AML-193 (cell line): ENCODE data around the gene PTK6.
"Not testable (repeated sequence)": the region's sequence is repeated elsewhere in the genome, so short reads cannot be mapped to it uniquely, and the experiment has no call there.

Source experiments
- DNase-seq, 2 experiments: peaks; one replicate each; lab custom pipeline; 2025; lab: John Stamatoyannopoulos, UW

The PTK6 gene

GRCh38 chr20:63529861-63530787 lies 7.1 kb downstream of the PTK6 start:
- no peak for DNase-seq

DNA sequence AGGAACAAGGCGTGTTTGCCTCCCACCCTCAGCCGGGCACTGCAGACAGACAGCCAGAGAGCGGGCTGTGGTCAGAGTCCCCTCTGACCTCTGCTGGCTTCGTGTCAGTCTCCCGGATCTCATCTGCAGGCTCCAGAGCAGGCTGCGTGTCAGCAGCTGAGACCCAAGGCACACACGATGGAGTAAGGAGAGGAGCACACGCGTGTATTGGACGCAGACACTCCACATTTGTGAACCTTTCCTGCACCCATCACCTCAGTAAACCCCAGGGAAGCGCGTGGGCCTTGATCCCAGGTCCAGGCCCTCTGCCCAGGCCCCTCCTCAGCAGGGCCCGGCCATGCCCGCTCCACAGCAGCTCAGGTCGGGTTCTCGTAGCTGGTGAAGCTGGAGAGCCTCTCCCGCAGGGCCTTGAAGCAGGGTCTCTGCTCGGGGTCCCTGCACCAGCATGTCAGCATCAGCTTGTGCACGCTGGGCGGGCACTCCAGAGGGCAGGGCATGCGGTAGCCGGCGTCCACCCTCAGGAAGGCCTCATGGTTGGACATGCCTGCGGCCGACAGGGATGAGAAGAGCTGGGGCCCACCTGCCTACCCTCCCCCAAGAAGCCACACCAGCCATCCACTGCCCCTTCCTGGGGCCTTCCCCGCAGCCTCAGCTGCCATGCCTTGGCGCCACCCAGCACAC lies 7.9 kb downstream of the PTK6 start:
- DNase-seq = no peak

GRCh38 chr20:63527184-63527583 lies 10.0 kb downstream of the PTK6 start:
- no peak for DNase-seq

DNA sequence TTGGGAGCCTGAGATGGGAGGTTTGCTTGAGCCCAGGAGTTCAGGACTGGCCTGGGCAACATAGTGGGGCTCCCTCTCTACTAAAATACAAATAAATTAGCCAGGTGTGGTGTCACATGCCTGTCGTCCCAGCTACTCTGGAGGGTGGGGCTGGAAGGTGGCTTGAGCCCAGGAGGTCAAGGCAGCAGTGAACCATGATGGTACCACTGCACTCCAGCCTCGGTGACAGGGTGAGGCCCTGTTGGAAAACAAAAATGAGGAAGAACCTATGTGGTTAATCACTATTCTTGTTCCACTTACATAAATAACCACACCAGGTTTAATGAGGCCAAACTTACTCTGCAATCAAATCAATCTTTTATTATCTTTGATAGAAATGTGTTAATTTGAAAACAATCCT lies 11.2 kb downstream of the PTK6 start:
- DNase-seq = no peak

- DNase-seq = no peak
Observed at GRCh38 chr20:63525185-63525584, 12.0 kb downstream of the PTK6 start.

DNA sequence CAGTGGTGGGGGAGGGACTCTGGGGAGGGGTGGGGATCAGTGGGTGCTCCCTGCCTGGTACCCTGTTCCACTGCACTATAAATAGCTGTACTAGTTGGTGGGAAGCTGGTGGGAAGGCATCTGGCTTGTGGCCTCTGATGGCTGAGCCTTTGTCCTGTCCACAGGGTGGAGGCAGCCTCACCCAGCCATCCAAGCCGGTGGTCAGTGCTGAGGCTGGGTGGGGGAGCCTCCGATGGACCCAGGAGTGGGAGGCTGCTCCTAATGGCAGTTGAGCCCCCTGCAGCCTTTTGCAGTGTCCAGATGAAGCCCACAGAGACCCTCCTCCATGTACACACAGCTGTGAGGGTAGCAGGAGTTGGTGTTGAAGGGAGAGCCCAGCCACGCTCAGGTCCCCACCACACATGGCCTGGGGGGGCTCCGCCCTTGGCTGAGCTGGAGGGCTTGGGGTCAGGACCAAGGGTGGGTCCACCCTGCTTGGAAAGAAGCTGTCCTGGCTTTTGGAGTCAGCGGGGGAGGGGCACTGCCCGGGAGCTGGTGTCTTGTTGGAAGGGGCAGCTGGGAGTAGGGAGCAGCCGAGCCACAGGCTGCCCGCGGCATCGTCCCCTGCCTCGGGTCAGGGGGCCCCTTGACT lies 14.1 kb downstream of the PTK6 start:
- no peak for DNase-seq

GRCh38 chr20:63522091-63522868 lies 14.9 kb downstream of the PTK6 start:
- DNase-seq = no peak

- no peak for DNase-seq
Observed at GRCh38 chr20:63521602-63522001, 15.6 kb downstream of the PTK6 start.

DNA sequence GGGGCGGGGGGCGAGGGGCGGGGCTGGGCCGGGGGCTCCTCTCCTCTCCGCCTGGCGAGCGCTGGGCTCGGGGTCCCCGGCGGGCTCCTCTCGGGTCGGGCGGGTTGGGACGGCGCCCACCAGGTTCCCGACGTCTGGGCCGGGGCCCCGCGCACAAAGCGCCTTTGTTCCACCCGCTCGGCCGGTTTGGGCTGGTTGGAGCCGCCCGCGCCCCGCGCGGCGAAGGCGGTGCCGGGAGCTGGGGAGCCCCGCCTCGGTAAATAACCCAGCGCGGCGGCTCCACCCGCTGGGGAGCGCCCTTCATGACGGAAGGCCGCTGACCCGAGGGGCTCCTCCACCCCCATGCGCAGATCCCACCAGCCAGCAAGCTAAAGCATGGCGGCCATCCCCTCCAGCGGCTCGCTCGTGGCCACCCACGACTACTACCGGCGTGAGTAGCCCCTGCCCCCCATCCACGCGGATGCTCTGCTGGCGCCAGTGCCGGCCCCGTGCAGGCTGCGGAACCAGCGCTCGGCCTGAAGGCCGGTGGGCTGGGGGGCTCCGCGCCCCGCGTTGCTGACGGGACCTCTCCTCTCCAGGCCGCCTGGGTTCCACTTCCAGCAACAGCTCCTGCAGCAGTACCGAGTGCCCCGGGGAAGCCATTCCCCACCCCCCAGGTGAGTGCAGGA lies 16.1 kb downstream of the PTK6 start:
- DNase-seq = peak; percentile 44 to 54

DNA sequence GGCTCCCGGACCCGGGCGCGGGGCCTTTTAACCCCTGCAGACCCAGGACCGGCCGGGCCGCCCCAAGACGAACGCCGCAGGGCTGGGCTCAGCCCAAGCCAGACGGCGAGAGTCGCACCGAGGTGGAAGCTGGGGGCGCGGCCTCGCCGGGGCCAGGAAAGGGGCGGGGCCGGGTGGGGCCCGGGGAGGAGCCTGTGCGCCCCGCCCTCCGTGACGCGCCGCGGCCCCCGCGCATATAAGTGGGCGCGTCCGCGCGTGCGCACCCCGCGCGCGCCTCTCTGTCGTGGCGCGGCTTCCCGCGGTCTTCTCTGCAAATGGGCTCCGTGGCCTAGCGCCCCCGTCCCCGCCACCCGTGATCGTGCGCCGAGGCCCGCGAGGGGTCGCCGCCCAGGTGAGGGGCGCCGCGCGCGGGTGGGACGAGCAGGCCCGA lies 16.7 kb downstream of the PTK6 start, which contains the start of gene PPDPF:
PPDPF (plus strand) TSS at position 262 of the 430 bp plus-strand sequence. CDS start 544 bp downstream, outside the sequence.
- peak; percentile 43 to 47 for DNase-seq

GRCh38 chr20:63519668-63520503 lies 17.3 kb downstream of the PTK6 start:
- no peak for DNase-seq

DNA sequence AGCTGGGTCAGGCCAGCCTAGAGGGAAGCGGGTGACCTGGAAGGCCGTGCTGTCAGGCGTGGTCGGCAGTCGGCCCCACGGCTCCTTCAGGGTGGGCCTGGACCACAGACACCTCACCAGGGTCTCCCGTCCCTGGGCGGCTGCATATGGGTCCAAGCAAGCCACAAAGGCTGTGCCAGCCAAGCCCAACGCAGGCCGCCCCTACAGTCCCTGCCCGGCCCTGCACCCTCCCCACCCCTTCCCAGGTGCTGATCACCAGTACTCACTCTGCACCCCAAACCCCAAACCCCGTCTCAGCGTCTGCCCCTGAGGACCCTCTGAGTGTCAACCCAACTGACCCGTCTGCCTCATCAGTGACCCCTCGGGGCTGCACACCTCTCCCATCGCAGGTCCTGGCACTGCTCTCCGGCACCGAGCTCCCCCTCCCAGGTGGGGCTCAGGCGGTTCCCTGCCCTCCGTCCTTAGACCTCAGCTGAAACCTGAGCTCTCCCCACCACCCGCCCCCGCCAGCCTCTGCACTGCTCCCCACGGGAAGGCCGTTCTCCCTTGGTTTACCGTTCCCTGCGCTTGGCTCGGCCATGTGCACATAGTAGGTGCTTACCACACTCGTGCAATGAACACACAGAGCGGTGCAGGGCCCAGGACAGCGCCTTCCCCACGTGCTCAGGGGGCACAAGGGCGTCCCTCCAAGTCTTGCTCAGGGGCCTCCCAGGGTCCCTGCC lies 18.1 kb downstream of the PTK6 start:
- DNase-seq = no peak

- no peak for DNase-seq
Observed at GRCh38 chr20:63518351-63518861, 18.8 kb downstream of the PTK6 start.

- no peak for DNase-seq
Observed at GRCh38 chr20:63517376-63518309, 19.5 kb downstream of the PTK6 start.

DNA sequence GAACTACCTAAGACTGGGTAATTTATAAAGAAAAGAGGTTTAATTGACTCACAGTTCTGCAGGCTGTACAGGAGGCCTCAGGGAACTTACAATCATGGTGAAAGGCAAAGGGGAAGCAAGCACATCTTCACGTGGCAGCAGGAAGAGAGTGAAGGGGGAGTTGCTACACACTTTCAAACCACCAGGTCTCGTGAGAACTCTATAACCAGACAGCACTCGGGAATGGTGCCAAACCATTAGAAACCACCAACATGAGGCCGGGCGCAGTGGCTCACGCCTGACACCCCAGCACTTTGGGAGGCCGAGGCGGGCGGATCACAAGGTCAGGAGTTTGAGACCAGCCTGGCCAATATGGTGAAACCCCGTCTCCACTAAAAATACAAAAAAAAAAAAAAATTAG lies 22.7 kb downstream of the PTK6 start:
- not testable (repeated sequence) for DNase-seq

DNA sequence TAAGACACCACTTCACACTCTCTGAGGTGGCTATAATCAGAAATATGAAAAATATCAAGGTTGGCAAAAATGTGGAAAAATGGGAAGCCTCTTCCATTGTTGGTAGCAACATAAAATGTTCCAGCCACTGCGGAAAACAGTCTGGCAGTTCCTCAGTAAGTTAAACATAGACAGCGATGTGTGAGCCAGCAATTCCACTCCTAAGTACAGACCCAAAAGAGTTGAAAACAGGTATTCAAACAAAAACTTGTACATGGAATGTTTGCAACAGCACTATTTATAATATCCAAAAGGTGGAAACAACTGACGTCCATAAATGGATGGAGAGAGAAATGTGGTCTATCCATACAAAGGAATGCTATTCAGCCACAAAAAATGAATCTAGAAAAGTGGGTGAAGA lies 24.0 kb downstream of the PTK6 start:
- DNase-seq = no peak

- DNase-seq = no peak
Observed at GRCh38 chr20:63509088-63509564, 28.1 kb downstream of the PTK6 start.
